GM18508 (cell line): ENCODE results near the gene PCDHGA6.
"Not testable (repeated sequence)": the region's sequence is repeated elsewhere in the genome, so short reads cannot be mapped to it uniquely, and the experiment has no call there.

ENCODE experiments used
- ATAC-seq: cut with Tn5 transposase; IDR thresholded peaks from one replicate; pipeline ENCODE4 v1.9.1; 2021; ENCODE audit warnings: moderate number of reproducible peaks; ENCODE audit not compliant: insufficient read depth, unreplicated experiment

Gene PCDHGA6

DNA sequence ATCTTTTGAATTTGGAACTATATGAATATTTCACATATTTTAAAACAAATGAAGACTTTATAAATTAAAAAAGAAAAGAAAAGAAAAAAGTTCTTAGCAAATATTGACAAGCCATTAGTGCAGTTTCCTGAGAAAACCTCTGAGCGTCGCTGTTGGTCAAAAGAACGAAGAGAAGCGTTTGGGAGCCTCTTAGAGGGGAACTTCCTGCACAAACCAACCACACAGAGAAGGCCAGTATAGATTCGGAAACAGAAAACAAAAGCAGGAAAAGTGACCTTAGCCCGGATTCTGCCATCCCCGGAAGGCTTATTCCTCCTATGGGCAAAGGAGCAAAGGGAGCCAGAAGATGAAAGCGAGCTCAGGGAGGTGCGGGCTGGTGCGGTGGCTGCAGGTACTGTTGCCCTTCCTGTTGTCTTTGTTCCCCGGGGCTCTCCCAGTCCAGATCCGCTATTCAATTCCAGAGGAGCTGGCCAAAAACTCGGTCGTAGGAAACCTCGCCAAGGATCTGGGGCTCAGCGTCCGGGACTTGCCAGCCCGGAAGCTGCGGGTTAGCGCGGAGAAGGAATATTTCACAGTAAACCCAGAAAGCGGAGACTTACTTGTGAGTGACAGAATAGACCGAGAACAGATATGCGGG is 13.8 kb upstream of the PCDHGA6 start, which contains the start of gene PCDHGB2:
TSS of gene PCDHGB2 (plus strand) at position 205 of the 637 bp plus-strand sequence. CDS start at position 347, 142 bp downstream.
- ATAC-seq, result no peak

DNA sequence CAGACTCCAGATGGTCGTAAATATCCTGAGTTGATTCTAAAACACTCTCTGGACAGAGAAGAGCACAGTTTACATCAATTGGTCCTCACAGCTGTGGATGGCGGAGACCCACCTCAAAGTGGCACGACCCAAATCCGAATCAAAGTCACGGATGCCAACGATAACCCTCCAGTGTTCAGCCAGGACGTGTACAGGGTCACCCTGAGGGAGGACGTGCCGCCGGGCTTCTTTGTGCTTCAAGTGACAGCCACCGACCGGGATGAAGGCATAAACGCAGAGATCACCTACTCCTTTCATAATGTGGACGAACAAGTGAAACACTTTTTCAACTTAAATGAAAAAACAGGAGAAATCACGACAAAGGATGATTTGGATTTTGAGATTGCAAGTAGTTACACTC is 13.0 kb upstream of the PCDHGA6 start:
- ATAC-seq, result no peak

DNA sequence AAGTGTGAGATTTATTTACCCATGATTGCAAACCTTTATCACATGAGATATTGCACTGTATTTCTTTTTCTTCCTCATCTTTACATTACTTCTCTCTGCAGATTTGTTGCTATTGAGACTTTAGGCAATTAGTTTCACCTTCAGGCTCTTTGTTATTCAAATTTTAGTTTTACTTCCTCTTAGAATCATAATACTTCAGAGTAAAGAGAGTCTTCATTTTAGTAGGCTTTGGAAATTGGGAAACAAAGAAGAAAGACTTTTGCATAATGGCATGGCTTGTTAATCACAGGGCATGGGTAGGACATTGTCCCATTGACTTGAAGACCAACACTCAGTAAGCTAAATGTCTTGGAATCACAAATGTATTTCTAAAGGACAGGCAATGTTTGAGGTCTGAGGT is 11.0 kb upstream of the PCDHGA6 start:
- ATAC-seq, result no peak

DNA sequence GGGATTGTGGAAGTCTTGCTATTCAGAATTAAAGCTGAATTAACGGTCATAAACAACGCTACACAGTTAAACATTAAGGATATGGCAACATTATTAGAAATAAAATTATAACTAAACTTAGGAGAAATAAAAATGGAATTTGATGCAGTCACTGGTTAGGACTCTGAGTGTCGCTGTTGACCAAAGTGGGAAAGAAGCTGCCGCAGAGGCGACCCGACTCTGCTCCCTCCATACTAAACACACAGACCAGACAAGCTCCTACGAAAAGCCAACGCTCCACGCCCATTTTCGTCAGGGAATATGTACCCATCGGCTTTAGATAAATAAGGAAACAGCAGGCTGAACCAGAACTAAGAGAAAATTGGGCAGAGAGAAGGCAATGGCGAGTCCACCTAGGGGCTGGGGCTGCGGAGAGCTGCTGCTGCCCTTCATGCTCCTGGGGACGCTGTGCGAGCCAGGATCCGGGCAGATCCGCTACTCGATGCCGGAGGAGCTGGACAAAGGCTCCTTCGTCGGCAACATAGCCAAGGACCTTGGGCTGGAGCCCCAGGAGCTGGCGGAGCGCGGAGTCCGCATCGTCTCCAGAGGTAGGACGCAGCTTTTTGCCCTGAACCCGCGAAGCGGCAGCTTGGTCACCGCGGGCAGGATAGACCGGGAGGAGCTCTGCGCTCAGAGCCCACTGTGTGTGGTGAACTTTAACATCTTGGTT is 9.6 kb upstream of the PCDHGA6 start, which contains the start of gene PCDHGA5:
TSS of gene PCDHGA5 (plus strand) at position 211 of the 709 bp plus-strand sequence. CDS start at position 380, 169 bp downstream.
- ATAC-seq, result no peak

DNA sequence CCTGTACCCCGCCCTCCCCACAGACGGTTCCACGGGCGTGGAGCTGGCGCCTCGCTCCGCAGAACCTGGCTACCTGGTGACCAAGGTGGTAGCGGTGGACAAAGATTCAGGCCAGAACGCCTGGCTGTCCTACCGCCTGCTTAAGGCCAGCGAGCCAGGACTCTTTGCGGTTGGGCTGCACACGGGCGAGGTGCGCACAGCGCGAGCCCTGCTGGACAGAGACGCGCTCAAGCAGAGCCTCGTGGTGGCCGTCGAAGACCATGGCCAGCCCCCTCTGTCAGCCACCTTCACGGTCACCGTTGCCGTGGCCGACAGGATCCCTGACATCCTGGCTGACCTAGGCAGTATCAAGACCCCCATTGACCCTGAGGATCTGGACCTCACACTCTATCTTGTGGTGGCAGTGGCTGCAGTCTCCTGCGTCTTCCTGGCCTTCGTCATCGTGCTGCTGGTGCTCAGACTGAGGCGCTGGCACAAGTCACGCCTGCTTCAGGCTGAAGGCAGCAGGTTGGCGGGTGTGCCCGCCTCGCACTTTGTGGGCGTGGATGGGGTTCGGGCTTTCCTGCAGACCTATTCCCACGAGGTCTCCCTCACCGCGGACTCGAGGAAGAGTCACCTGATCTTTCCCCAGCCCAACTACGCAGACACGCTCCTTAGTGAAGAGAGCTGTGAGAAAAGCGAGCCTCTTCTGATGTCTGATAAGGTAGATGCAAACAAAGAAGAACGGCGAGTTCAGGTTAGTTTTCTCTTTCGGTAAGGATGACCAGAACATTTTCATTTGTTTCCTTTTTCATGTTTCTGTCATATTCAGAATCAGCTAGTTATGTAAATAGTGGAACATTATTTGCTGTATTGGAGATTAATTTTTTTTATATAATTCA is 7.4 kb upstream of the PCDHGA6 start:
- no peak for ATAC-seq

DNA sequence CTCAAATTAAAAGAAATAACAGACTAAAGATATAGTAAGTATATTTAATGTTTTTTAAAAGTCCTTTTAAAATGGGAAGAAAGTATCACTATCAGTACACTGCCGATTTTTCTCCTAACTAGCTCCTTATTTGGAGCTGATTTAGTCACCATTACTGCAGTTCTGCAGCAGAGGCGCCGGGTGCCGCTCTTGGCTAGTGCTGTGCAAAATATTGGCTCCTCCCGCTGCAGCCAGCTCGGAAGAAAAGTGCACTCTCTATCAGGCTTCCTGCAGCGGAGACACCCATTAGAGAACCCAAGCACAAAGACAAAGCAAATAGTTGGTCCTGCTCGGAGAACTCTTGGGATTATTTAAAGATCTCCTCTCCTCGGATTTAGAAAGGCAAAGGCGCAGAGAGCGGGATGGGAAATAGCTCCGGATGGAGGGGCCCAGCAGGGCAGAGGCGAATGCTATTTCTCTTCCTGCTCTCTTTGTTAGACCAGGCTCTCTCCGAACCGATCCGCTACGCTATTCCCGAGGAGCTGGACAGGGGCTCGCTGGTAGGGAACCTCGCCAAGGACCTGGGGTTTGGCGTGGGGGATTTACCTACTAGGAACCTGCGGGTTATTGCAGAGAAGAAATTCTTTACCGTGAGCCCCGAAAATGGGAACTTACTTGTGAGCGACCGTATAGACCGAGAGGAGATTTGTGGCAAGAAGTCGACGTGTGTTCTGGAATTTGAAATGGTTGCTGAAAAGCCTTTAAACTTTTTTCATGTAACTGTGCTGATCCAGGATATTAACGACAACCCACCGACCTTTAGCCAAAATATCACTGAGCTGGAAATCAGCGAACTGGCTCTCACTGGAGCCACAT is 3.5 kb upstream of the PCDHGA6 start, which contains the start of gene PCDHGB3:
TSS of gene PCDHGB3 (plus strand) at position 249 of the 855 bp plus-strand sequence. CDS start at position 402, 153 bp downstream.
- peak; percentile 96 for ATAC-seq

DNA sequence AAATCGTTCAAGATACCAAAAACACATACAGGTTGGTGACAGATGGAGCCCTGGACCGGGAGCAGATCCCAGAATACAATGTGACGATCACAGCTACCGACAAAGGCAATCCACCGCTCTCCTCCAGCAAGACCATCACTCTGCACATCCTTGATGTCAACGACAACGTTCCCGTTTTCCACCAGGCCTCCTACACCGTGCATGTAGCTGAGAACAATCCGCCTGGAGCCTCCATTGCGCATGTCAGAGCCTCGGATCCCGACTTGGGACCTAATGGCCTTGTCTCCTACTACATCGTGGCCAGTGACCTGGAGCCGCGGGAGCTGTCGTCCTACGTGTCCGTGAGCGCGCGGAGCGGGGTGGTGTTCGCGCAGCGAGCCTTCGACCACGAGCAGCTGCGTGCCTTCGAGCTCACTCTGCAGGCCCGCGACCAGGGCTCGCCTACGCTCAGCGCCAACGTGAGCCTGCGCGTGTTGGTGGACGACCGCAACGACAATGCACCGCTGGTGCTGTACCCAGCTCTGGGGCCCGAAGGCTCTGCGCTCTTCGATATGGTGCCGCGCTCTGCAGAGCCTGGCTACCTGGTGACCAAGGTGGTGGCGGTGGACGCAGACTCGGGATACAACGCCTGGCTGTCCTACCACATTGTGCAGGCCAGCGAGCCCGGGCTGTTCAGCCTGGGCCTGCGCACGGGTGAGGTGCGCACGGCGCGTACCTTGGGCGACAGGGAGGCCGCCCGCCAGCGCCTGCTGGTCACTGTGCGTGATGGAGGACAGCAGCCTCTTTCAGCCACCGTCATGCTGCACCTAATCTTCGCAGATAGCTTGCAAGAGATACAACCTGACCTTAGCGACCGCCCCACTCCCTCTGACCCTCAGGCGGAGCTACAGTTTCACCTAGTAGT is 1.9 kb upstream of the PCDHGA6 start:
- no peak for ATAC-seq

DNA sequence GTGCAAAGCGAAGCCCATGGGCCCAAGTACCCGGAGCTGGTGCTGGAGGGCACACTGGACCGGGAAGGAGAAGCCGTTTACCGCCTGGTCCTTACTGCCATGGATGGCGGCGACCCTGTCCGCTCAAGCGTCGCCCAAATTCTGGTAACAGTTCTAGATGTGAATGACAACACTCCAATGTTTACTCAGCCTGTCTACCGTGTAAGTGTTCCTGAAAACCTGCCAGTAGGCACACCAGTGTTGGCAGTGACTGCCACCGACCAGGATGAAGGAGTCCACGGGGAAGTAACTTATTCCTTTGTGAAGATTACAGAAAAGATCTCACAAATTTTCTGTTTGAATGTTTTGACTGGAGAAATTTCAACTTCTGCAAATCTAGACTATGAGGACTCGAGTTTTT is 936 bp downstream of the PCDHGA6 start:
- no peak for ATAC-seq

DNA sequence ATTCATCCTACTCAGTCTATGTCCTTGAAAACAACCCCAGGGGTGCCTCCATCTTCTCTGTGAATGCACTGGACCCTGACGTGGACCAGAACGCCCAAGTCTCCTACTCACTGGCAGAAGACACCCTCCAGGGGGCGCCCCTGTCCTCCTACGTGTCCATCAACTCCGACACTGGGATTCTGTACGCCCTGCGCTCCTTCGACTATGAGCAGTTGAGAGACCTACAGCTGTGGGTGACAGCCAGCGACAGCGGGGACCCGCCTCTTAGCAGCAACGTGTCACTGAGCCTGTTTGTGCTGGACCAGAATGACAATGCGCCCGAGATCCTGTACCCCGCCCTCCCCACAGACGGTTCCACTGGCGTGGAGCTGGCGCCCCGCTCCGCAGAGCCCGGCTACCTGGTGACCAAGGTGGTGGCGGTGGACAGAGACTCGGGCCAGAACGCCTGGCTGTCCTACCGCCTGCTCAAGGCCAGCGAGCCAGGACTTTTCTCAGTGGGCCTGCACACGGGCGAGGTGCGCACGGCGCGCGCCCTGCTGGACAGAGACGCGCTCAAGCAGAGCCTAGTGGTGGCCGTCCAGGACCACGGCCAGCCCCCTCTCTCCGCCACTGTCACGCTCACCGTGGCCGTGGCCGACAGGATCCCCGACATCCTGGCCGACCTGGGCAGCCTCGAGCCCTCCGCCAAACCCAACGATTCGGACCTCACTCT is 1.9 kb downstream of the PCDHGA6 start:
- ATAC-seq, result not testable (repeated sequence)

DNA sequence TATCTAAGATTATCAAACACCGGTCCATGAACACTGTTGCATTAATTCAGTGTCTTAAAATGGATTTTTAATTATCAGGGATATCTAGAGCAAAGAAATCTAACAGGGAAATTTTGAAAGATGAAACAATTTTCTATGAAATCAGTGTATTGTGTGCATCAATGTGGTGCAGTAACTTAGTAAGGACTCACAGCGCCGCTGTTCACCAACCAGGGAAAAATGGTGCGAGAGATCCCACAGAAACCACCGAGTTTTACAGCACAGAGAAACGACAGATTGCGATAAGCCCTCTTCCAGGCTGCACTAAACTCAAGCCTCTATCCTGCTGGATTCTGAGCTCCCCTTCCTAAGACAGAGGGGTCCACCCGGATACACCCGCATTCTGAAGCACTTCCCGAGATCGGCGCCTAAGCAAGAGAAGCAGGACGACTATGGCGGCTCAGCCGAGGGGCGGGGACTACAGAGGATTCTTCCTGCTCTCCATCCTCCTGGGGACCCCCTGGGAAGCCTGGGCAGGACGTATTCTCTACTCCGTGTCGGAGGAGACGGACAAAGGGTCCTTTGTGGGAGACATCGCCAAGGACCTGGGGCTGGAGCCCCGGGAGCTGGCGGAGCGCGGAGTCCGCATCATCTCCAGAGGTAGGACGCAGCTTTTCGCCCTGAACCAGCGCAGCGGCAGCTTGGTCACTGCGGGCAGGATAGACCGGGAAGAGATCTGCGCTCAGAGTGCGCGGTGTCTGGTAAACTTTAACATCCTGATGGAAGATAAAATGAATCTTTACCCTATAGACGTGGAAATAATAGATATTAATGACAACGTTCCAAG is 9.0 kb downstream of the PCDHGA6 start, which contains the start of gene PCDHGA7:
TSS of gene PCDHGA7 (plus strand) at position 274 of the 826 bp plus-strand sequence. CDS start at position 432, 158 bp downstream.
- no peak for ATAC-seq

DNA sequence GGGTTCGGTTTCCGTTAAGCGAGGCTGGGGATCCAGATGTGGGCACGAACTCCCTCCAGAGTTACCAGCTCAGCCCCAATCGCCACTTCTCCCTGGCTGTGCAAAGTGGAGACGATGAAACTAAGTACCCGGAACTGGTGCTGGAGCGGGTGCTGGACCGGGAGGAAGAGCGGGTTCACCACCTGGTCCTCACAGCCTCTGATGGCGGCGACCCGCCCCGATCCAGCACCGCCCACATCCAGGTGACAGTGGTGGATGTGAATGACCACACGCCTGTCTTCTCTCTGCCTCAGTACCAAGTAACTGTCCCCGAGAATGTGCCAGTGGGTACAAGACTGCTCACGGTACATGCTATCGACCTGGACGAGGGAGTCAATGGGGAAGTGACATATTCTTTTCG is 9.7 kb downstream of the PCDHGA6 start:
- no peak for ATAC-seq

DNA sequence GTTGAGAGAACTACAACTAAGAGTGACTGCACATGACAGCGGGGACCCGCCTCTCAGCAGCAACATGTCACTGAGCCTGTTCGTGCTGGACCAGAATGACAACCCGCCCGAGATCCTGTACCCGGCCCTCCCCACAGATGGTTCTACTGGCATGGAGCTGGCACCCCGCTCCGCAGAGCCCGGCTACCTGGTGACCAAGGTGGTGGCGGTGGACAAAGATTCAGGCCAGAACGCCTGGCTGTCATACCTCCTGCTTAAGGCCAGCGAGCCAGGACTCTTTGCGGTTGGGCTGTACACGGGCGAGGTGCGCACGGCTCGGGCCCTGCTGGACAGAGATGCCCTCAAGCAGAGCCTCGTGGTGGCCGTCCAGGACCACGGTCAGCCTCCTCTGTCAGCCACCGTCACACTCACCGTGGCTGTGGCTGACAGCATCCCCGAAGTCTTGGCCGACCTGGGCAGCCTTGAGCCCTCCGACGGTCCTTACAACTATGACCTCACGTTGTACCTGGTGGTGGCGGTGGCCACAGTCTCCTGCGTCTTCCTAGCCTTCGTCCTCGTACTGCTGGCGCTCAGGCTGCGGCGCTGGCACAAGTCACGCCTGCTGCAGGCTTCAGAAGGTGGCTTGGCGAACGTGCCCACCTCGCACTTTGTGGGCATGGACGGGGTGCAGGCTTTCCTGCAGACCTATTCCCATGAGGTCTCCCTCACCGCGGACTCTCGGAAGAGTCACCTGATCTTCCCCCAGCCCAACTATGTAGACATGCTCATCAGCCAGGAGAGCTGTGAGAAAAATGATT is 11.0 kb downstream of the PCDHGA6 start:
- no peak for ATAC-seq

DNA sequence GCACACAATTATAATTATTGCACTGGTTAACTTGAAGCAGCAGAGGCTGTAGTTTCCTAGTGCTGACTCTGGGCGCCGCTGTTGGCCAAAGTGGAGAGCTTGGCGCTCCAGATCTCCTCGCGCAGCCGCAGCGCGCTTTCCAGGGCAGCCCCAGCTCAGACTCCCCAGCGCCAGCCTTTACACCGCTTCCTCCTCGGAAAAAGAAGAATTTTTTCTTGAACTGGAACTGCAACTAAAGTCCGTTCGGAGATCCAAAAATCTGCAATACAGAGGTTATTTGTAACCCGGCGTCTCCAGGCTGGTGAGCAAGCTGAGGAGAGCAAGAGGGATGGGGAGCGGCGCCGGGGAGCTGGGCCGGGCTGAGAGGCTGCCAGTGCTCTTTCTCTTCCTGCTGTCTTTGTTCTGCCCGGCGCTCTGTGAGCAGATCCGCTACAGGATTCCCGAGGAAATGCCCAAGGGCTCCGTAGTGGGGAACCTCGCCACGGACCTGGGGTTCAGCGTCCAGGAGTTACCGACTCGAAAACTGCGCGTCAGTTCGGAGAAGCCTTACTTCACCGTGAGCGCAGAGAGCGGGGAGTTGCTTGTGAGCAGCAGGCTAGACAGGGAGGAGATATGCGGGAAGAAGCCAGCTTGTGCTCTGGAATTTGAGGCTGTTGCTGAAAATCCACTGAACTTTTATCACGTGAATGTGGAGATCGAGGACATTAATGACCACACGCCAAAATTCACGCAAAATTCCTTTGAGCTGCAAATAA is 14.0 kb downstream of the PCDHGA6 start, which contains the start of gene PCDHGB4:
TSS of gene PCDHGB4 (plus strand) at position 142 of the 755 bp plus-strand sequence. CDS start at position 329, 187 bp downstream.
- peak; percentile 89 for ATAC-seq

DNA sequence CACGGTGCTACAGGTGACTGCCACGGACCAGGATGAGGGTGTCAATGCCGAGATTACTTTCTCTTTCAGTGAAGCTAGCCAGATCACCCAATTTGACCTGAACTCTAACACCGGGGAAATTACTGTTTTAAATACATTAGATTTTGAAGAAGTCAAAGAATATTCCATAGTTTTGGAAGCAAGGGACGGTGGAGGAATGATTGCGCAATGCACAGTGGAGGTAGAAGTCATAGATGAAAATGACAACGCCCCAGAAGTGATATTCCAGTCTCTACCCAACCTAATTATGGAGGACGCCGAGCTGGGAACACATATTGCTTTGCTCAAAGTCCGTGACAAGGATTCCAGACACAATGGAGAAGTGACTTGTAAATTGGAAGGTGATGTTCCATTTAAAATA is 15.0 kb downstream of the PCDHGA6 start:
- ATAC-seq, result no peak
